Esophagus muscularis mucosa (tissue), 4 donors: ENCODE results near the gene INTS6L. TPM values are rescaled to one million over a fixed set of nuclear protein-coding genes. Genes with fewer than 3 reads are reported as not detected.
"Not testable (repeated sequence)": the region's sequence is repeated elsewhere in the genome, so short reads cannot be mapped to it uniquely, and the experiment has no call there.

Source experiments
- DNase-seq: peaks from one replicate; pipeline ENCODE4 v3.0.0-alpha.2; 2017; ENCODE audit errors: extremely low spot score
- H3K27ac ChIP-seq, 4 donors: fragments of 200-600 bp; sonication (generic); replicated peaks in 1 of 4; 1 replicate in 3 of 4; 2 replicates in 1 of 4; pipeline ENCODE4 v1.5.1; 2016 to 2019; ENCODE audit warnings: mild to moderate bottlenecking in 1 of 4
- H3K27me3 ChIP-seq, 4 donors: fragments of 200-600 bp; sonication (generic); one replicate each; pipeline versions ENCODE4 v1.5.1 to v1.6.0; 2016 to 2019
- H3K36me3 ChIP-seq, 4 donors: fragments of 200-600 bp; sonication (generic); one replicate each; pipeline ENCODE4 v1.5.1; 2016 to 2019
- H3K4me1 ChIP-seq, 4 donors: fragments of 200-600 bp; sonication (generic); one replicate each; pipeline ENCODE4 v1.5.1; 2016 to 2019
- H3K4me3 ChIP-seq, 4 donors: fragments of 200-600 bp; sonication (generic); 1 replicate in 2 of 4; 2 replicates in 2 of 4; pipeline ENCODE4 v1.5.1; 2016 to 2019; ENCODE audit warnings: mild to moderate bottlenecking in 4 of 4, moderate library complexity in 1 of 4
- H3K9me3 ChIP-seq, 4 donors: fragments of 200-600 bp; sonication (generic); 1 replicate in 3 of 4; 2 replicates in 1 of 4; pipeline ENCODE4 v1.5.1; 2016 to 2019
- CTCF ChIP-seq, 3 experiments: fragments of 200-600 bp in 2 of 3; fragments of 450-650 bp in 1 of 3; sonication (generic) in 2 of 3; IDR thresholded peaks; one replicate each; pipeline ENCODE4 v1.5.1; 2017 to 2019; ENCODE audit warnings: antibody characterized with exemption in 3 of 3, mild to moderate bottlenecking in 2 of 3, moderate library complexity in 1 of 3
- EP300 ChIP-seq: sonication (generic); formaldehyde crosslinking; IDR thresholded peaks from one replicate; pipeline ENCODE4 v1.6.1; 2017; ENCODE audit warnings: antibody characterized with exemption
- POLR2A ChIP-seq: fragments of 450-650 bp; IDR thresholded peaks from one replicate; pipeline ENCODE4 v1.6.1; 2017; ENCODE audit warnings: antibody characterized with exemption, moderate library complexity, mild to moderate bottlenecking, low read depth
- POLR2AphosphoS5 ChIP-seq, 2 donors: sonication (generic); formaldehyde crosslinking; IDR thresholded peaks; one replicate each; pipeline ENCODE4 v1.6.1; 2017; ENCODE audit warnings: antibody characterized with exemption in 2 of 2
- WGBS: methylation state at CpG from one replicate; pipeline ENCODE4 v1.1.5; 2018; 5-methylcytosine and 5-hydroxymethylcytosine counted together
- intact Hi-C: fragments of 100-400 bp; cut with DNase I; formaldehyde crosslinking; loops from one replicate; pipeline ENCODE4 v1.15.1; 2023
- total RNA-seq, 4 donors: library from RNA; depleted of rRNA; stranded (reverse); fragments of >200 nt; gene quantifications; one replicate each; pipeline versions ENCODE4 v1.1.0 to v1.2.1, GENCODE V29; 2016

The INTS6L gene
- total RNA-seq, 4 donors from 2014 or later: 6.3 to 8.3 (median 7.2) TPM

GRCh38 chrX:135596495-135596894 lies 76.0 kb downstream of the INTS6L start:
- Histone ChIP-seq H3K27ac (no peak overlapping the region), H3K4me3 (no peak overlapping the region), H3K36me3 (no peaks in the 10 kb centered on the region), H3K4me1 (no peaks in the 10 kb centered on the region), H3K9me3 (no peaks in the 10 kb centered on the region), H3K27me3 (no peaks in the 10 kb centered on the region)
- no peak for DNase-seq
- WGBS: 46% methylated on average over 18 of the region's 18 CpGs
- intact Hi-C loops: no loop called here
- TF ChIP-seq EP300 (no peak), CTCF (IDR thresholded peaks at IDR 0.05) (peak; percentile 24 to 49 (median 28)), POLR2AphosphoS5 (IDR thresholded peaks at IDR 0.05) (no peak)

GRCh38 chrX:135605906-135606305 lies 85.4 kb downstream of the INTS6L start:
- H3K4me3 ChIP-seq: no peak overlapping the region
- 71% methylated on average over 6 of the region's 6 CpGs for WGBS
- H3K4me1 ChIP-seq: no peaks in the 10 kb centered on the region
- no peak for DNase-seq
- TF ChIP-seq POLR2A: no peak
- no peak for TF ChIP-seq CTCF (IDR thresholded peaks at IDR 0.05)
- TF ChIP-seq EP300: no peak
- TF ChIP-seq POLR2AphosphoS5 (IDR thresholded peaks at IDR 0.05): no peak
- H3K27me3 ChIP-seq: no peaks in the 10 kb centered on the region
- intact Hi-C loops: no loop called here
- H3K27ac ChIP-seq: no peak overlapping the region
- no peaks in the 10 kb centered on the region for H3K9me3 ChIP-seq
- H3K36me3 ChIP-seq: no peaks in the 10 kb centered on the region

- DNase-seq, H3K36me3 ChIP-seq, H3K4me1 ChIP-seq, H3K27ac ChIP-seq, H3K27me3 ChIP-seq, intact Hi-C loops, H3K4me3 ChIP-seq, H3K9me3 ChIP-seq: not testable (repeated sequence)
- WGBS: 67% methylated on average over 5 of the region's 7 CpGs
These were observed 104.1 kb downstream of the INTS6L start for GRCh38 chrX:135624408-135625204.

GRCh38 chrX:135625995-135626394 lies 105.5 kb downstream of the INTS6L start:
- H3K9me3 ChIP-seq: no peaks in the 10 kb centered on the region
- no peaks in the 10 kb centered on the region for H3K4me1 ChIP-seq
- H3K27ac ChIP-seq: no peak overlapping the region
- H3K27me3 ChIP-seq: no peaks in the 10 kb centered on the region
- WGBS: 82% methylated on average over 6 of the region's 6 CpGs
- intact Hi-C loops: no loop called here
- no peaks in the 10 kb centered on the region for H3K36me3 ChIP-seq
- DNase-seq: no peak
- H3K4me3 ChIP-seq: no peak overlapping the region
- no peak for TF ChIP-seq CTCF (IDR thresholded peaks at IDR 0.05)
- TF ChIP-seq EP300: no peak
- no peak for TF ChIP-seq POLR2AphosphoS5 (IDR thresholded peaks at IDR 0.05)
- no peak for TF ChIP-seq POLR2A

GRCh38 chrX:135629342-135629741 lies 108.9 kb downstream of the INTS6L start:
- Histone ChIP-seq H3K4me3 (no peak overlapping the region), H3K27ac (no peak overlapping the region), H3K27me3 (peaks cover 0 to 3% (median 0%) of the 10 kb centered on the region in 4 donors), H3K36me3 (no peaks in the 10 kb centered on the region), H3K9me3 (no peaks in the 10 kb centered on the region), H3K4me1 (no peaks in the 10 kb centered on the region)
- WGBS: 76% methylated on average over 3 of the region's 3 CpGs
- TF ChIP-seq POLR2AphosphoS5 (IDR thresholded peaks at IDR 0.05) (no peak), CTCF (IDR thresholded peaks at IDR 0.05) (no peak), POLR2A (no peak), EP300 (no peak)
- intact Hi-C loops: no loop called here
- no peak for DNase-seq

Other genes with a start within 250 kb of the INTS6L start
- not detected for gene ETDC, start 211.2 kb upstream of the INTS6L start, total RNA-seq
- gene ZNF75D, start 176.6 kb upstream of the INTS6L start, total RNA-seq: 1 to 10 TPM; 5.5 to 7.1 (median 6.9) TPM
- 10 to 100 TPM in 1 of 4 donors, 1 to 10 TPM in 3; 6.0 to 10.4 (median 8.1) TPM for gene ZNF449, start 175.9 kb upstream of the INTS6L start, total RNA-seq
- 1 to 10 TPM in 2 of 4 donors, under 1 TPM in 2; 0.83 to 1.6 (median 1.2) TPM for gene SMIM10L2A, start 98.7 kb upstream of the INTS6L start, total RNA-seq
- not detected for gene CT45A1, start 193.0 kb downstream of the INTS6L start, total RNA-seq
- not detected for gene CT45A3, start 247.5 kb downstream of the INTS6L start, total RNA-seq